GDM1 (cell line): ENCODE results near the gene ULK1.
"Not testable (repeated sequence)": the region's sequence is repeated elsewhere in the genome, so short reads cannot be mapped to it uniquely, and the experiment has no call there.

Source experiments
- DNase-seq: peaks from one replicate; lab custom pipeline; 2025; lab: John Stamatoyannopoulos, UW

Gene ULK1

DNA sequence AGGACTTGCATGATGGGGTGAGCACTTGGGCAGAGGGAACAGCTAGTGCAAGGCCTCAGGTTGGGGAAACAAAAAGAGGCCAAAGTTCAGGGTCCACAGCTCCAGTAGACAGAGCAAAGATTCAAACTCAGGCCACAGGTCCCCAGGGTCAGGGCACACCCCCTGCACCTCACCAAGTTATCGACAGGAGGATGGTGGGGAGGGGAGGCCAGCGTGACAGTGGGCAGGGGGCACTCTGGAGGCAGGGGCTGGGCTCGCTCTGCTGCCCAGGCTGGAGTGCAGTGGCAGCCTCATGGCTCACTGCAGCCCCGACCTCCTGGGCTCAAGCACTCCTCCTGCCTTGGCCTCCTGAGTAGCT, 32.4 kb upstream of the ULK1 start:
- DNase-seq: no peak

DNA sequence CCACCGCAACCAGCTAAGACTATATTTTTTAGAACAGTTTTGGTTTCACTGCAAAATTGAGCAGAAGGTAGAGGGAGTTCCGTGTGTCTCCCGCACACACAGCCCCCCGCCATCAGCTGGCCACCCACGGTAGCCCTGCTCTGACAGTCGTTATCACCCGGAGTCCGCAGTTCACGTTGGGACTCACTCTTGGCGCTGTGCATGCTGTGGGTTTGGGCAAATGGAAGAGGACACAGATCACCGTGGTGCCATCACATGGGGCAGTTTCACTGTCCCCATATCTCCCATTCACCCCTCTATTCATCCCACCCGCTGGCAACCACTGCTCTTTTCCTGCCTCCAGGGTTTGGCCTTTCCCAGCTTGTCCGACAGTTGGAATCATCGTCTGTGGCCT, 31.8 kb upstream of the ULK1 start:
- DNase-seq: no peak

DNA sequence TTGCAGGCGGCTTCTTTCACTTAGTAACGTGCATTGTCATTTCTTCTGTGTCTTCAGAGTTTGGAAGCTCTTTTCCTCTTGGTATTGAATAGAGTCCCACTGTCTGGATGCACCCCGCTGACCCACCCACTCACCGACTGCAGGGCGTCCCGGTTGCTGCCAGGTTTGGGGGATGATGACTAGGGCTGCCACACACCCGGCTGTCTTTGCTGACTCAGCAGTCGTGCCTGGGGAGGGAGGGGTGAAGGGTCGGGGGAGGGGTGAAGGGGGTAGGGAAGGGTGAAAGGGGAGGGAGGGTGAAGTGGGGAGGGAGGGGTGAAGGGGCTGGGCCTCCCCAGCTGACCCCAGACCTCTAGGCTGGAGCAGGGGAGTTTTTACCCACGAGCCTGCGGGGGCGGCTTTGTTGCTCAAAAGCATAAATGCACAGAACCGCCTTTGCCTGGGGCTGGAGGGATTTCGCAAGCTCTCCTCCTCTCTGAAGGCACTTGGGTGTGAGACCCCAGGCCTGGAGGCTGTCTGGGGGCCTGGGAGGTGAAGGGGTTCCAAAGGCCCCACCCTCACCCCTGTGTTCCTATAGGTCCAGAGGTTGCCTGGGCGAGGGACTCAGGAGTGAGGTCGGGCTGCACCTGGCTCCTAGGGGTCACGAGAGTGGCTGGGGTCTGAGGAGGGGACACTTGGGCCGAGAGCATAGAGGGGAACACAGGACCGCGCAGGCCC, 31.3 kb upstream of the ULK1 start:
- no peak for DNase-seq

- DNase-seq: no peak
Measured at GRCh38 chr12:131863711-131864396, 30.6 kb upstream of the ULK1 start.

DNA sequence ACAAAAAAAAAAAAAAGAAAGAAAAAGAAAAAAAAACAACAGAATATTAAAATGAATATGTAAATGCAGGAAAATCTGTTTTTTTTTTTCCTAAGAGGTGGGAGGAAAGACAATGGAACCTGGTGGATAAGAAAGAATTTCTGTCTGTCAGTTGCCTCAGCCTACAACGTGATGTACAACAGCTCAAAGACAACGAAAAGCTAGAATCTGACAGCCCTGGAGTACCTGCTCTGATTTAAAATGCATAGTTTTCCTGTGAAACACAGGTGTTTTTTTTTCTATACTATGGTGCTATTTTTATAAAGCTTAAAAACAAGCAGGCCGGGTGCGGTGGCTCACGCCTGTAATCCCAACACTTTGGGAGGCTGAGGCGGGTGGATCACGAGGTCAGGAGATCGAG, 30.0 kb upstream of the ULK1 start:
- DNase-seq: no peak

- DNase-seq: no peak
Measured at GRCh38 chr12:131865180-131865875, 29.1 kb upstream of the ULK1 start.

DNA sequence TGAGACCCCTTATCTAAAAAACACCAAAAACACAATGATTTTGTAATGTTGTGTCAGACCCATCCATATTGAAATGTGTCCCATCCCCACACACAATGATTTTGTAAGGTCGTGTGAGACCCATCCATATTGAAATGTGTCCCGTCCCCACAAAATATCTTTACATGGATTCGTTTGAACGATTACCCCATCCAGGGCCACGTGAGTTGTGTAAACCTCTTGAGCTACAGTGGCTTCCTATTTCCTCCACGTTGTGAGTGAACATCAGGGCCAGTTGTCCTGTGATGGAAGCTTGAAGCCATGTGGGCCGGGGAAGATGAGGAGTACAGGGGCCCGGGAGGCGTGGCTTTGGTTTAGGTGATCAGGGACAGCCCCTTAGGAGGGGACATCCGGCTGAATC, 27.0 kb upstream of the ULK1 start:
- DNase-seq: no peak

- DNase-seq: no peak
Measured at GRCh38 chr12:131867891-131868675, 26.3 kb upstream of the ULK1 start.

DNA sequence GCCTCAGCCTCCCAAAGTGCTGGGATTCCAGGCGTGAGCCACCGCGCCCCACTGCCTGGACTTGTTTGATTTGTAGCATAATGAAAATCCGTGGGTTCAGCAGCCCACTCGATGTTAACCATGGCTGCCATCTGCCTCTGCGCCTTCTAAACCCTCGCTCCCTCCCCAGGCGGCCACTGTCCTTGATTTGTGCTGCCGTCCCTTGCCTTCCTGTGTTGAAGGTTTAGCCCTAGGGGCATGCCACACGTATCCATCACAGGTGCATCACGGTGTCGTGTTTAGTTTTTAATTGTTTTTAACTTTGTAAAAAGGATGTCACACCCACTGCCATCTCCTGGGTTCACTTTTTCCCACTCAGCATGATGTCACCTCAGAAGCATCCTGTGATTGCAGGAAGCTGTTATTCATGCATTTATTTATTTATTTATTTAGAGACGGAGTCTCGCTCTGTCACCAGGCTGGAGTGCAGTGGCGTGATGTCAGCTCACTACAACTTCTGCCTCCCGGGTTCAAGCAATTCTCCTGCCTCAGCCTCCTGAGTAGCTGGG, 24.5 kb upstream of the ULK1 start:
- DNase-seq: no peak

DNA sequence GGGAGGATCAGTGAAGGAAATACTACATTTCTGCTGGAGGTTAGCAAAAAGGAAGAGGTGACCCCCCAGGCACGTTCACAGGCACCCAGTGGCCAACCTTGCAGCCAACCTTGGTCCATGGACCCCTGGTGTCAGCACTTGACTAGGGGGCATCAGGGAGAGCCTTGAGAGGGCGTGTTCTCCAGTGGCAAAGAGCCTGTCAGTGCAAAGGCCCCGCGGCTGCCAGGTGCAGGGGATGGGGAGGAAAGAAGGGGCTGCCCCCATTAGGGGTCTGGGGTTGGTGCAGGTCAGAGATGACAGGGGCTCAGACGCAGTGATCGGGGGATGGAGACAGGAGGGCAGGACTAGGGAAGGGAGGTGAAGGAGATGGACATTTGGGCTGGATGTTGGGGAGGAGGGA, 22.7 kb upstream of the ULK1 start:
- no peak for DNase-seq

- DNase-seq: no peak
Measured at GRCh38 chr12:131872154-131873051, 22.0 kb upstream of the ULK1 start.

- DNase-seq: no peak
Measured at GRCh38 chr12:131873293-131873692, 21.1 kb upstream of the ULK1 start.

GRCh38 chr12:131874972-131875371, 19.4 kb upstream of the ULK1 start:
- DNase-seq: not testable (repeated sequence)

GRCh38 chr12:131877216-131877615, 17.2 kb upstream of the ULK1 start:
- DNase-seq: not testable (repeated sequence)

- not testable (repeated sequence) for DNase-seq
Measured at GRCh38 chr12:131878436-131878835, 16.0 kb upstream of the ULK1 start.

DNA sequence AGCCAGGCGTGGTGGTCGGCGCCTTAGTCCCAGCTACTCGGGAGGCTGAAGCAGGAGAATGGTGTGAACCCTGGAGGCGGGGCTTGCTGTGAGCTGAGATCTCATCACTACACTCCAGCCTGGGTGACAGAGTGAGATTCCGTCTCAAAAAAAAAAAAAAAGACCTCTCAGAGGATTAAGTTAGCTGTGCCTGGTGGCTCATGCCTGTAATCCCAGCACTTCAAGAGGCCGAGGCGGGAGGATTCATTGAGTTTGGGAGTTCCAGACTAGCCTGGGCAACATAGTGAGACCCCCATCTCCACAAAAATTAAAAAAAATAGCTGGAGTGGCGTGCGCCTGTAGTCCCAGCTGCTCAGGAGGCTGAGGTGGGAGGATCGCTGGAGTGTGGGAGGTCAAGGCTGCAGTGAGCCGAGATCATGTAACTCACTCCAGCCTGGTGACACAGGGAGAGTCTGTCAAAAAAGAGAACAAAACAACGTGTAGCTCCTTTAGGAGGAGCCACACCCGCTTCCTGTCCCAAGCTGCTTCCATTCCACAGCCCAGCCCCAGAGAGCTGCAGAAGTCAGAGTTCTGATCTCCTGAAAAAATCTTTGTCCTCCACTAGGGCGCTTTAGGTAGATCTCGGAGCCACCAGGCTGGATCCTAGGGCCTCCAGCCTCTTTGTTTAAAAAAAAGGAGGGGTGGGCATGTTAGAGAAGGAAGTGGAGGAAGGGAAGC, 11.5 kb upstream of the ULK1 start:
- no peak for DNase-seq

GRCh38 chr12:131883521-131883900, 10.9 kb upstream of the ULK1 start:
- no peak for DNase-seq

DNA sequence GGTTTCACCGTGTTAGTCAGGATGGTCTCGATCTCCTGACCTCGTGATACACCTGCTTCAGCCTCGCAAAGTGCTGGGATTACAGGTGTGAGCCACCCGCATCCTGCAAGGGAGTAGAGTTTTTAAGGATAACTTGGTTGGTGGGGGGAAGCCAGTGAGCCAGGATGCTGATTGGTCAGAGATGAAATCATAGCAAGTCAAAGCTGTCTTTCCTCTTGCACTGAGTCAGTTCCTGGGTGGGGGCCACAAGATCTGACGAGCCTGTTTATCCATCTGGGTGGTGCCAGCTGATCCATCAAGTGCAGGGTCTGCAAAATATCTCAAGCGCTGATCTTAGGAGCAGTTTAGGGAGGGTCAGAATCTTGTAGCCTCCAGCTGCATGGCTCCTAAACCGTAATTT, 9.3 kb upstream of the ULK1 start:
- not testable (repeated sequence) for DNase-seq

DNA sequence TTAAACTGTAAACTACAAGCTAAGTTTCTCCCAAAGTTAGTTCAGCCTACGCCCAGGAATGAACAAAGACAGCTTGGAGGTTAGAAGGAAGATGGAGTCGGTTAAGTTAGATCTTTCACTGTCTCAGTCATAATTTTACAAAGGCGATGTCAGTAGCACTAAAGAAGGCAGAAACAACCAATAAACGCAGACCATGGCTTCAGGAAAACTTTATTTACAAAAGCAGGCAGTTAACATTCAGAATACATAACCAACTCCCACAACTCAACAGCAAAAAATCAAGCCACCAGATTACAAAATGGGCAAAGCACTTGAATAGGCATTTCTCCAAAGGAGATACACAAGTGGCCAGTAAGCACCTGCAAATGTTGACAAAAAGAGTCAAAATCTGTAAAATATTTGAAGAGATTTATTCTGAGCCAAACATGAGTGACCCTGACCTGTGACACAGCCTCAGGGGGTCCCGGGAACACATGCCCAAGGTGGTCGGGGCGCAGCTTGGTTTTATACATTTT, 8.8 kb upstream of the ULK1 start:
- DNase-seq: no peak

- DNase-seq: not testable (repeated sequence)
Measured at GRCh38 chr12:131891722-131892121, 2.7 kb upstream of the ULK1 start.
